ENCODE results near the gene ROPN1L. TPM values are rescaled to one million over a fixed set of nuclear protein-coding genes. Genes with fewer than 3 reads are reported as not detected.

ROPN1L gene
- total RNA-seq, 1 experiment from 2014 or later = 7.1 TPM

- no TSS peak for BruUV-seq (replicated peaks)
- intact Hi-C loops (cut with micrococcal nuclease; ENCODE audit: unreplicated experiment) = no loop called here
- H3K4me2 ChIP-seq = peak overlapping the region; percentile 43
These were observed 66.0 kb downstream of the ROPN1L start for GRCh38 chr5:10507575-10508096.

GRCh38 chr5:10509575-10509974 is 67.9 kb downstream of the ROPN1L start:
- Histone ChIP-seq H3K36me3 (ENCODE audit: low read depth) (no peaks in the 10 kb centered on the region), H3K27ac (no peak overlapping the region)
- POLR2A ChIA-PET (ENCODE audit: unreplicated experiment) = no interaction called here

More at GRCh38 chr5:10507575-10508096, 66.0 kb downstream of the ROPN1L start:
- no peak overlapping the region for H2AFZ ChIP-seq
- H3K27ac ChIP-seq = peak overlapping the region; percentile 86
- no peaks in the 10 kb centered on the region for H4K20me1 ChIP-seq (ENCODE audit: insufficient read depth)
- ChIA-PET POLR2A (ENCODE audit: unreplicated experiment) (no interaction called here), CTCF (no interaction called here)
- peaks cover 39% of the 10 kb centered on the region for H3K4me1 ChIP-seq (replicated peaks; ENCODE audit: insufficient read depth)
- H3K9me3 ChIP-seq (ENCODE audit: insufficient read depth, low read depth) = no peaks in the 10 kb centered on the region
- no peaks in the 10 kb centered on the region for H3K9me2 ChIP-seq (ENCODE audit: insufficient read depth)
- H3F3A ChIP-seq (ENCODE audit: insufficient read depth, low read depth) = peaks cover 31% of the 10 kb centered on the region
- H3K27me3 ChIP-seq (ENCODE audit: insufficient read depth, low read depth) = no peaks in the 10 kb centered on the region
- DNase-seq = peak in 1 of 2 experiments; percentile 97
- TF ChIP-seq EZH2 (IDR thresholded peaks at IDR 0.05; ENCODE audit: low read depth) (no peak), CTCF (conservative IDR thresholded peaks at IDR 0.05) (no peak)
- H3K79me2 ChIP-seq (ENCODE audit: low read depth) = no peaks in the 10 kb centered on the region
- no peaks in the 10 kb centered on the region for H3K36me3 ChIP-seq (ENCODE audit: low read depth)
- H3K4me3 ChIP-seq = no peak overlapping the region

GRCh38 chr5:10511741-10512640 is 70.3 kb downstream of the ROPN1L start:
- ChIA-PET CTCF (interaction anchor here (0.6 kb wide), 1 partner anchor 187 kb away, joined by 3 read pairs; no protein-coding TSS in a partner anchor), POLR2A (ENCODE audit: unreplicated experiment) (no interaction called here)
- TF ChIP-seq EZH2 (IDR thresholded peaks at IDR 0.05; ENCODE audit: low read depth) = no peak
- no peak for TF ChIP-seq CTCF (conservative IDR thresholded peaks at IDR 0.05)
- H3F3A ChIP-seq (ENCODE audit: insufficient read depth, low read depth) = peaks cover 53% of the 10 kb centered on the region
- peak overlapping the region; percentile 91; the same call in 1 of the 2 replicates for H3K27ac ChIP-seq
- no peaks in the 10 kb centered on the region for H3K9me3 ChIP-seq (ENCODE audit: insufficient read depth, low read depth)
- no peak overlapping the region for H3K4me3 ChIP-seq
- no peaks in the 10 kb centered on the region for H3K36me3 ChIP-seq (ENCODE audit: low read depth)
- no peaks in the 10 kb centered on the region for H4K20me1 ChIP-seq (ENCODE audit: insufficient read depth)
- H3K9me2 ChIP-seq (ENCODE audit: insufficient read depth) = no peaks in the 10 kb centered on the region
- H3K4me2 ChIP-seq = no peak overlapping the region
- no peak for DNase-seq
- intact Hi-C loops (cut with micrococcal nuclease; ENCODE audit: unreplicated experiment) = loop anchor here (2.0 kb wide), 3 partner anchors 33 to 59 kb away; no protein-coding TSS in a partner anchor
- BruUV-seq (replicated peaks) = no TSS peak
- no peaks in the 10 kb centered on the region for H3K79me2 ChIP-seq (ENCODE audit: low read depth)
- H3K27me3 ChIP-seq (ENCODE audit: insufficient read depth, low read depth) = no peaks in the 10 kb centered on the region
- H2AFZ ChIP-seq = no peak overlapping the region
- peaks cover 60% of the 10 kb centered on the region for H3K4me1 ChIP-seq (replicated peaks; ENCODE audit: insufficient read depth)

More at GRCh38 chr5:10509575-10509974, 67.9 kb downstream of the ROPN1L start:
- Histone ChIP-seq H2AFZ (no peak overlapping the region), H3K4me3 (no peak overlapping the region), H3K27me3 (ENCODE audit: insufficient read depth, low read depth) (no peaks in the 10 kb centered on the region), H3K79me2 (ENCODE audit: low read depth) (no peaks in the 10 kb centered on the region), H3K4me1 (replicated peaks; ENCODE audit: insufficient read depth) (peaks cover 52% of the 10 kb centered on the region), H3F3A (ENCODE audit: insufficient read depth, low read depth) (peaks cover 46% of the 10 kb centered on the region), H3K4me2 (no peak overlapping the region), H3K9me3 (ENCODE audit: insufficient read depth, low read depth) (no peaks in the 10 kb centered on the region), H3K9me2 (ENCODE audit: insufficient read depth) (no peaks in the 10 kb centered on the region), H4K20me1 (ENCODE audit: insufficient read depth) (no peaks in the 10 kb centered on the region)
- intact Hi-C loops (cut with micrococcal nuclease; ENCODE audit: unreplicated experiment) = no loop called here
- no peak for DNase-seq
- CTCF ChIA-PET = no interaction called here
- no TSS peak for BruUV-seq (replicated peaks)
- TF ChIP-seq CTCF (conservative IDR thresholded peaks at IDR 0.05) = no peak
- TF ChIP-seq EZH2 (IDR thresholded peaks at IDR 0.05; ENCODE audit: low read depth) = no peak

All from PC-9 (cell line).